Heart left ventricle (tissue), 13 donors: ENCODE data around the gene TRMT6.

ENCODE experiments used
- CTCF ChIP-seq, 12 donors: fragments of 200-600 bp; sonication (generic) in 4 of 12; IDR thresholded peaks; one replicate each; pipeline versions ENCODE4 v1.5.0 to v1.8.0; 2018 to 2022; ENCODE audit warnings: antibody characterized with exemption in 12 of 12, mild to moderate bottlenecking in 5 of 12
- POLR2A ChIP-seq, 2 donors: fragments of 450-650 bp; IDR thresholded peaks; one replicate each; pipeline ENCODE4 v1.6.1; 2017; ENCODE audit warnings: antibody characterized with exemption in 2 of 2, mild to moderate bottlenecking in 2 of 2, moderate library complexity in 2 of 2
- donor health status: ischemic (EF 13 %, LVEDD 7.1; RV severe dilation, severe dysfunction).
- donor health status: DM: no; HTN: yes; CAD: no.
- donor health status: DM: no; HTN: no; CAD: no.
- donor health status: ischemic (EF 25% LVEDD 6.9; RV normal size, moderate dysfunction).
- donor health status: ischemic (EF 25% LVEDD 5.7; RV mildly dilated, moderate dysfunction).
- donor health status: ischemic (EF 35%, LVEDD 5.7; RV mildly dilated, moderate dysfunction).
- donor health status: nonischemic (EF 11% LVEDD 7.7; RV severe dilation, severe dysfunction).
- donor health status: DM: yes; HTN: yes; CAD: no.
- donor health status: PGD.
- donor health status: ischemic (EF 29% LVEDD 5.4; RV normal size, mild dysfunction).
- donor health status: nonischemic (EF 23%, LVEDD 6.1; RV moderate dilation, normal function).

GRCh38 chr20:5938456-5939029, 11.8 kb downstream of the TRMT6 start:
- TF ChIP-seq CTCF (IDR thresholded peaks at IDR 0.05) (no peak), POLR2A (IDR thresholded peaks at IDR 0.05) (no peak)
